B cell (primary cell): Measurements from ENCODE around the gene SATB1. TPM values are rescaled to one million over a fixed set of nuclear protein-coding genes. Genes with fewer than 3 reads are reported as not detected.
A peak's percentile ranks its signal among the peaks of the same experiment; 100 is the strongest.

Experiments
- ATAC-seq: fragments of 200-7000 bp; cut with Tn5 transposase; one replicate; pipeline ENCODE4 v1.10.0; 2021; ENCODE audit warnings: low read depth, mild to moderate bottlenecking, moderate number of reproducible peaks, moderate library complexity
- CTCF ChIA-PET: fragments of 350-600 bp; sonication (Branson Sonifier 250); formaldehyde crosslinking; loops from one replicate; lab custom pipeline; 2021; ENCODE audit warnings: antibody characterized with exemption, inconsistent platforms; lab: Charles Lee
- POLR2A ChIA-PET: fragments of 350-600 bp; sonication (Branson Sonifier 250); formaldehyde crosslinking; loops from one replicate; lab custom pipeline; 2021; ENCODE audit warnings: antibody characterized with exemption; lab: Charles Lee
- DNase-seq: peaks from one replicate; pipeline ENCODE4 v3.0.0; 2013
- H2AFZ ChIP-seq: 2 replicates; pipeline ENCODE4 v1.6.1; 2012; ENCODE audit warnings: mild to moderate bottlenecking, low read depth, low read length; ENCODE audit not compliant: insufficient read depth, poor library complexity, severe bottlenecking
- H3K27ac ChIP-seq, 2 donors: 1 replicate in 1 of 2; 2 replicates in 1 of 2; pipeline ENCODE4 v1.5.1; 2012 to 2013; ENCODE audit warnings: low read length in 2 of 2, mild to moderate bottlenecking in 2 of 2, moderate library complexity in 1 of 2
- H3K27me3 ChIP-seq, 4 experiments: fragments of 200-600 bp in 1 of 4; sonication (generic) in 1 of 4; replicated peaks in 1 of 4; 1 replicate in 2 of 4; 2 replicates in 2 of 4; pipeline versions ENCODE4 v1.6.1 to v1.7.0; 2013 to 2016; ENCODE audit warnings: low read length in 3 of 4, mild to moderate bottlenecking in 2 of 4, mixed read lengths in 1 of 4, moderate library complexity in 1 of 4; ENCODE audit not compliant: insufficient read depth in 4 of 4, control insufficient read depth in 3 of 4; ENCODE audit errors: control extremely low read depth in 1 of 4
- H3K36me3 ChIP-seq, 2 experiments: replicated peaks in 1 of 2; 1 replicate in 1 of 2; 2 replicates in 1 of 2; pipeline versions ENCODE4 v1.6.1 to v1.7.1; 2013; ENCODE audit warnings: low read length in 1 of 2; ENCODE audit not compliant: insufficient read depth in 2 of 2, control insufficient read depth in 1 of 2; ENCODE audit errors: control extremely low read depth in 1 of 2, extremely low read depth in 1 of 2
- H3K4me1 ChIP-seq, 2 donors: fragments of 200-600 bp in 1 of 2; sonication (generic) in 1 of 2; 1 replicate in 1 of 2; 2 replicates in 1 of 2; pipeline versions ENCODE4 v1.5.1 to v1.6.1; 2013 to 2017; ENCODE audit warnings: low read length in 2 of 2; ENCODE audit not compliant: control insufficient read depth in 2 of 2, insufficient read depth in 2 of 2
- H3K4me2 ChIP-seq: replicated peaks from 2 replicates; pipeline ENCODE3; 2012; ENCODE audit warnings: mild to moderate bottlenecking, low read depth, low read length; ENCODE audit not compliant: poor library complexity, severe bottlenecking
- H3K4me3 ChIP-seq, 5 experiments: fragments of 200-600 bp in 1 of 5; sonication (generic) in 1 of 5; 1 replicate in 3 of 5; 2 replicates in 2 of 5; pipeline versions ENCODE4 v1.5.1 to v1.7.0; 2011 to 2016; ENCODE audit warnings: low read length in 4 of 5, mild to moderate bottlenecking in 4 of 5, low read depth in 2 of 5, control low read depth in 1 of 5, moderate library complexity in 1 of 5; ENCODE audit not compliant: insufficient read depth in 1 of 5; ENCODE audit errors: control extremely low read depth in 1 of 5, extremely low read depth in 1 of 5
- H3K79me2 ChIP-seq: fragments of 200-600 bp; sonication (generic); one replicate; pipeline ENCODE4 v1.6.0; 2016; ENCODE audit warnings: low read length; ENCODE audit not compliant: control insufficient read depth, insufficient read depth
- H3K9ac ChIP-seq: fragments of 200-600 bp; sonication (generic); 2 replicates; pipeline ENCODE4 v1.6.1; 2017; ENCODE audit warnings: mild to moderate bottlenecking, low read length, moderate library complexity
- H3K9me3 ChIP-seq, 3 donors: one replicate each; pipeline versions ENCODE4 v1.6.1 to v1.7.1; 2013; ENCODE audit warnings: low read length in 2 of 3; ENCODE audit not compliant: control insufficient read depth in 2 of 3, insufficient read depth in 1 of 3; ENCODE audit errors: control extremely low read depth in 1 of 3
- H4K20me1 ChIP-seq: 2 replicates; pipeline ENCODE4 v1.6.0; 2012; ENCODE audit warnings: mild to moderate bottlenecking, low read length; ENCODE audit not compliant: insufficient read depth, control insufficient read depth, poor library complexity, severe bottlenecking
- H3K27ac Mint-ChIP-seq: one replicate; pipeline ENCODE4 v1.8.0; 2021; ENCODE audit warnings: mixed read lengths
- H3K27me3 Mint-ChIP-seq: one replicate; pipeline ENCODE4 v1.8.0; 2021; ENCODE audit warnings: mixed read lengths
- H3K4me1 Mint-ChIP-seq: one replicate; pipeline ENCODE4 v1.8.0; 2021; ENCODE audit warnings: mixed read lengths
- H3K4me3 Mint-ChIP-seq: one replicate; pipeline ENCODE4 v1.8.0; 2021; ENCODE audit warnings: mixed read lengths
- H3K9me3 Mint-ChIP-seq: one replicate; pipeline ENCODE4 v1.8.0; 2022; ENCODE audit warnings: mixed read lengths; ENCODE audit not compliant: insufficient read depth
- CTCF ChIP-seq: fragments of 200-600 bp; IDR thresholded peaks from one replicate; pipeline ENCODE4 v1.8.0; 2022; ENCODE audit warnings: antibody characterized with exemption, mild to moderate bottlenecking
- EZH2 ChIP-seq: IDR thresholded peaks from 2 replicates; pipeline ENCODE4 v1.6.1; 2012; ENCODE audit warnings: borderline replicate concordance, low read depth, mild to moderate bottlenecking, moderate library complexity, low read length; ENCODE audit not compliant: insufficient read depth, poor library complexity, severe bottlenecking
- WGBS: methylation state at CpG from one replicate; pipeline ENCODE4 v1.1.5; 2013; ENCODE audit warnings: missing lambda C conversion rate; ENCODE audit not compliant: insufficient coverage; 5-methylcytosine and 5-hydroxymethylcytosine counted together
- intact Hi-C: fragments of 100-400 bp; cut with micrococcal nuclease; formaldehyde crosslinking; loops from one replicate; pipeline ENCODE4 v1.10.0; 2022
- polyA plus RNA-seq: library from polyadenylated mRNA; depleted of rRNA; stranded (reverse); fragments of >200 nt; gene quantifications from 2 replicates; pipeline ENCODE4 v1.2.3, GENCODE V29; 2012
- total RNA-seq, 2 donors: library from RNA; stranded (reverse); fragments of 120-200 nt in 1 of 2; gene quantifications; 1 replicate in 1 of 2; 2 replicates in 1 of 2; pipeline versions ENCODE4 v1.2.3 to v1.2.4, GENCODE V29; 2013 to 2022

SATB1 gene
- total and polyA plus RNA-seq, 2 donors (not counting 1 experiment from before 2014, with no cell fraction given) = 42.3 to 66.5 TPM

DNA sequence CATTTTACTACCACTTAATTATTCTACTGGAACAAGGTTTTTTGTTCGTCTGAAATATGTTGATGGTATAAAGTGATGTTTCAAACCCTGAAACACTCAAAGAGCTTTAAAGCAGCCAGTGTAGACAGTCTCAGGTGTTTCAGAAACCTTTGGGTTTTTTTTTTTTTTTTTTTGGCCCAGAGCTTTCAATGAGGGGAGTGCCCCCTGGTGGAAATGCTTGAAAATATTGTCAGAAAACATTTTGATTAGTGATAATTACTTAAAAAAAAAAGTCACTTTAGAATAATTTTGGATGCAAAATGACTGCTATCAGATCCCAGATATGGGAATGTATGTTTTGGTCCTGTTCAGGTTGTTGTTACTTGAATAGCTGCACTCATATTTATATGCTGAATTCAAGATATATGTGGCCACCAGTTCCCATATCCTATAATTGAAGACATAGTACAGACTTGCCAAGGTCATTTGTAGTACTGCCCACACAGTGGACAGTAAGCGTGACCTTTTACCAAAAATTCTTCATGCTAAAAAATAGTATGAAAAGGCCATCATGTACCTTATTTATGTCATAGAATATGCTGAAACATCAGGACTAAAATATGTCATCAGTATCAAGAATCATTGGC lies 35.9 kb downstream of the SATB1 start:
- H3K4me1 ChIP-seq = no peaks in the 10 kb centered on the region
- no peak for ATAC-seq
- H3K27ac Mint-ChIP-seq = no peak overlapping the region

More for the DNA sequence above, 35.9 kb downstream of the SATB1 start:
- H3K9me3 Mint-ChIP-seq = no peaks in the 10 kb centered on the region
- H3K27me3 Mint-ChIP-seq = no peaks in the 10 kb centered on the region
- Histone ChIP-seq H3K27me3 (no peaks in the 10 kb centered on the region), H3K4me3 (no peak overlapping the region), H3K27ac (no peak overlapping the region), H3K9me3 (no peaks in the 10 kb centered on the region), H3K9ac (no peak overlapping the region), H3K4me2 (no peak overlapping the region), H3K79me2 (peaks cover 4% of the 10 kb centered on the region), H3K36me3 (peaks cover 2 to 11% of the 10 kb centered on the region in 2 experiments), H4K20me1 (no peaks in the 10 kb centered on the region), H2AFZ (no peak overlapping the region)
- WGBS = no CpG with 5 or more reads among the region's 2 CpGs
- intact Hi-C loops = loop anchor here (1.0 to 5.0 kb wide), 2 partner anchors 369 to 1132 kb away; no protein-coding TSS in a partner anchor
- DNase-seq = peak; percentile 62
- ChIA-PET POLR2A (interaction anchor here (0.6 kb wide), 2 partner anchors 125 to 1657 kb away, joined by 3 to 5 read pairs; no protein-coding TSS in a partner anchor), CTCF (interaction anchor here (0.6 to 2.6 kb wide), 33 partner anchors 9 to 1787 kb away, joined by 3 to 16 read pairs (median 3); no protein-coding TSS in a partner anchor)
- peak; percentile 93 for TF ChIP-seq CTCF
- no peak for TF ChIP-seq EZH2
- no peak overlapping the region for H3K4me3 Mint-ChIP-seq
- H3K4me1 Mint-ChIP-seq = no peaks in the 10 kb centered on the region
